GM12892 (cell line): ENCODE results near the gene U2SURP.

ENCODE experiments used
- DNase-seq: peaks from one replicate; pipeline ENCODE4 v3.0.0; 2011; ENCODE audit not compliant: insufficient read length
- FAIRE-seq: peaks from 2 replicates; lab custom pipeline; 2011; peaks lifted over from hg19 to GRCh38; lab: Jason Lieb, UNC
- POLR2A ChIP-seq: IDR thresholded peaks from 2 replicates; pipeline ENCODE4 v1.6.1; 2011; ENCODE audit warnings: low read depth, low read length, control low read depth
- POLR2AphosphoS5 ChIP-seq: IDR thresholded peaks from 2 replicates; pipeline ENCODE4 v1.6.1; 2011; ENCODE audit warnings: low read depth, low read length, control low read depth
- TAF1 ChIP-seq: IDR thresholded peaks from 2 replicates; pipeline ENCODE4 v1.6.1; 2011; ENCODE audit warnings: low read depth, mild to moderate bottlenecking, control low read depth, low read length, borderline replicate concordance

Gene U2SURP

GRCh38 chr3:142965581-142965980 is 35.8 kb upstream of the U2SURP start:
- no peak for DNase-seq
- TF ChIP-seq TAF1 = no peak

DNA sequence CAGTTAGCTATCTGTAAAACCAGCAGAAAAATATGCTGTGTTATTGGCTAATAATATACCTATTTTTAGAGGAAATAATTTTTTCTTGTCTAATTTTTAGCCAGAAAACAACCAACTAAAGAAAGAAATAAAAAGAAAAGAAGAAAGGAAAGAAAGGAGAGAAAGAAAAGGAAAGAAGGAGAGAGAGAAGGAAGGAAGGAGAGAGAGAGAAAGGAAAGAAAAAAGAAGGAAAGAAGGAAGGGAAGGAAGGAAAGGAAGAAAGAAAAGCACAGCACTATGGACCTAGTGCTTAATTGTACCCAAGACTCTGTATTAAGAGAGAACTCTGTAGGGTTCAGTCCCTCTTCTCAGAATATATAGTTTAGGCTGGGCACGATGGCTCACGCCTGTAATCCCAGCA is 34.6 kb upstream of the U2SURP start:
- no peak for FAIRE-seq
- DNase-seq = no peak
- no peak for TF ChIP-seq POLR2A
- TF ChIP-seq TAF1 = no peak
- no peak for TF ChIP-seq POLR2AphosphoS5

More at GRCh38 chr3:142965581-142965980, 35.8 kb upstream of the U2SURP start:
- no peak for FAIRE-seq

GRCh38 chr3:142968319-142969025 is 32.9 kb upstream of the U2SURP start:
- DNase-seq (no peak), FAIRE-seq (no peak)
- no peak for TF ChIP-seq POLR2AphosphoS5
- no peak for TF ChIP-seq TAF1
- TF ChIP-seq POLR2A = no peak

DNA sequence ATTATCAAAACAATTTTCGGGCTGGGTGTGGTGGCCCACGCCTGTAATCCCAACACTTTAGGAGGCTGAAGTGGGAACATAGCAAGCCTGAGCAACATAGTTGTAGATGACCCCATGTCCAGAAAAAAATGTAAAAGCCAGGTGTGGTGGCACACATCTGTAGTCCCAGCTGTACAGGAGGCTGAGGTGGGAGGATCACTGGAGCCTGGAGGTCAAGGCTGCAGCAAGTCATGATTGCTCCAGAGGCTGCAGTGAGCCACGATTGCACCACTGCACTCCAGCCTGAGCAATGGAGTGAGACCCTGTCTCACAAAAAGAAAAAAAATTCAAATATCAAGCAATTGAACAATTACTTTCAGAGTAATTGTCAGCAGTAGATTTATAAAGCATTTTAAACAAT is 29.9 kb upstream of the U2SURP start:
- no peak for FAIRE-seq
- no peak for TF ChIP-seq POLR2A
- no peak for TF ChIP-seq POLR2AphosphoS5
- no peak for TF ChIP-seq TAF1
- DNase-seq = no peak

DNA sequence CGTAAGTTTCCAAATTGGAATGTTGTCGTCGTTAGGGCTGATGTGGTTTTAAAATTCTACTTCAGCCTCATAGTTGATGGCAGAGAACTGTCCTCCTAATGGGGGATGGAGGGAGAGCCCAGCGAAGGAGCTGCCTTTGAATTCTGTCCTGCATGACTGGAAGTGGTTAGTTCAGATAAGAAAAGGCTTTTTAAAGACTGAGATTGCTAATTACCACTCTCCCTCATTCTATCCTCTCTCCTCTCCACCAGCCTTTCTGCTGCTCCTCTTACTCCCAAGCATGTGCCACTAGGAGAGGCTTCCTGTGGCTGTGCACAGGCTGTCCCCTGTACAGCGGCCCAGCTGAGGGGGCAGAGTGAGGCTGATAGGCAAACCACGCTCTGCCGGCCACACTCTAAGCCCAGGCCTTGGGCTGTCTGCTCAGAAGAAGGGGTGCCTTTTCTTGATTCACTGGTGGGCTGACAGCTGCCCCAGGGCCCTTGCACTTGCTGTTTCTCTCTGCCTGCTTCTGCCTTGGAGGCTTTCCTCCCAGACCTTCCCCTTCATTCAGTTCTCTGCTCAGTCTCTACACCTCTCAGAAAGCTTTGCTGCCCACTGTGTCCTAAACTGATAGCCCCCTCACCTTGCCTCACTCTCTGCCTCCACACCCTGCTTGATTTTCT is 29.1 kb upstream of the U2SURP start:
- no peak for TF ChIP-seq TAF1
- TF ChIP-seq POLR2AphosphoS5 = no peak
- no peak for TF ChIP-seq POLR2A
- FAIRE-seq (no peak), DNase-seq (no peak)

- DNase-seq = no peak
- FAIRE-seq = no peak
- no peak for TF ChIP-seq TAF1
- no peak for TF ChIP-seq POLR2A
- TF ChIP-seq POLR2AphosphoS5 = no peak
These were observed 28.0 kb upstream of the U2SURP start for GRCh38 chr3:142973217-142974009.

- FAIRE-seq = no peak
- no peak for TF ChIP-seq TAF1
- no peak for TF ChIP-seq POLR2A
- no peak for TF ChIP-seq POLR2AphosphoS5
- DNase-seq = no peak
These were observed 25.9 kb upstream of the U2SURP start for GRCh38 chr3:142975316-142975995.

DNA sequence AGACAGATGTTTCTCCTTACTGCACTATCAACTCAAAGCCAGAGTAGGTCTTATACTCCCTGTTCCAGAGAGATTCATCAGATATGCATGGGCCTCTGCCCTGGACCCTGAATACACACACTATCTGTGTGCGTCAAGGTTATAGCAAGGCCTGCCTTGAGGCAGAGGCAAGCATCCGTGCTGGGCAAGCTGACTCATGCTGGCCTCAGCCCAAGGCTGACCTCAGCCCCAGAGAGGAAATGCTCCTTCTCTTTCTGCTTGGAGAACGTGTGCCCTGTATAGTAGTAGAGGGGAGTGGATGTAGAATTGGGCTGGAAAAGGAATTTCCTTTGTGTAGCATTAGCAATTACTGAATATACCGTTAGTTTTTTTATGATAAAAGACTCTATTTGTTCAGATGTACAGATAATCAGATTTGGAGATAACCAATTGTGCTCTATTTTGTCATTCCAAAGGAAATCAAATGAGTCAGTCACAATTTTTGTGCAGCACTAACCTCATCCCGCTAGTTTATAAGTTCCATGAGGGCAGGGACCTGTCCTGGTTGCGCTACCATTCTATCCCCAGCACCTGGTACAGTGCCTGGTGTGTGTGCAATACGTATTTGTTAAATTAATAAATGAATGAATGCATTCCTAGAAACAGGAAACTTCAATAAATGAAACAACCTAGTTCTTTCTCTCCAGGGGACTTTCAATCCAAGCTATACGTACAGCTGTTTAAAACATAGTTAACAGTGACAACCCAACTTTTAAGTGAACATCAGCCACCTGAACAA is 24.6 kb upstream of the U2SURP start:
- FAIRE-seq (no peak), DNase-seq (no peak)
- TF ChIP-seq POLR2A = no peak
- TF ChIP-seq POLR2AphosphoS5 = no peak
- TF ChIP-seq TAF1 = no peak

DNA sequence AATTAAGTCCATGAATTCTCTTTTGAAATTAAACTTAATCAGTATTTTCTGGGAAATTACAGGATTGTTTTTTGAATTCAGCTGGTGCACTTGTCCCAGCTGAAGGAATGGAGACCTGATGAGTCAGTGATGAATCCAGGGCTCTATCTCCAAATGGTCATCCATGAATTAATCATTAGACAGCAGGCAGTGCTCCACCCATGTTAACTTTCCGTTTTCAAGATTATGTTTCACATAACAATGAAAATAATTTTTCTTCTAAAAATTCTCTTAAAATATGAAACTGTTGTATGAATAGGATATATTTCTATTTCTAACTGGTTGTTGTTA is 24.0 kb upstream of the U2SURP start:
- DNase-seq = no peak
- TF ChIP-seq POLR2A = no peak

GRCh38 chr3:142981108-142981507 is 20.3 kb upstream of the U2SURP start:
- FAIRE-seq = no peak
- TF ChIP-seq POLR2A = no peak
- TF ChIP-seq POLR2AphosphoS5 = no peak
- no peak for TF ChIP-seq TAF1
- DNase-seq = no peak

More for the DNA sequence above, 24.0 kb upstream of the U2SURP start:
- FAIRE-seq = no peak

DNA sequence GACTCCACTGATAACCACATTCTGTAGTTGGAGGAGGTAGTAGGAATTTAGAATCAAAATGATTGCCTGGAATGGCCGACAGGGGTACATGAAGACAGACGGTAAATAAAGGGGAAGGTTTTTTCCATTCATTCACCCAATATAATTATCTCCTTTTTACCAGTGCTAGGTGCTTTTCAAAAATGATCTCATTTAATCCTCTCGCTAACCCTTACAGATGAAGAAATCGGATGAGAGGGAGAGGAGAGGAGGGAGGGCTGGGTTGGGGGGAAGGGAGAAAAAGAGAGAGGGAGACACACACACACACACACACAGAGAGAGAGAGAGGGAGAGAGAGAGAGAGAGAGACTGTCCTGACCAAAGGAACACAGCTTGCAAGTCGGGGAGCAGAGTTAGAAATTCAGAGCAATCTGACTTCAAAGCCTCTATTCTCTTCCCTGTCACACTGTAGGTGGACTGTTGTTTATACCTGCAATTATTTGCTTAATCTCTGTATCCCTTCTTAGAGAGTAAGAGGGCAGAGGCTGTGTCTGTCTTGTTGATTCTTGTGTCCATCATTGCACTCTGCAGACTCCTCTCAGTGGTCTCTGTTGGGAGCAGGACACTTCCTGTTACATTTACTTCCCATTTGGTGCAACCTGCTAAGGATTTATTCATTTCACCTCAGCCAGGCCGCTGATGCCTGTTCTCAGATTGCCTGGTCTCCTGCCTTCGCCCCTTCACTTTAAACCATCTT is 19.2 kb upstream of the U2SURP start:
- FAIRE-seq (no peak), DNase-seq (no peak)
- TF ChIP-seq POLR2AphosphoS5 (no peak), TAF1 (no peak), POLR2A (no peak)
